A549 (cell line): ENCODE results near the gene GARIN3.

ENCODE experiments used
- CBX2 ChIP-seq: fragments of 200-600 bp; sonication (generic); IDR thresholded peaks from 2 replicates; pipeline ENCODE4 v1.6.1; 2016; ENCODE audit warnings: low read depth, mild to moderate bottlenecking, borderline replicate concordance
- CHD4 ChIP-seq: fragments of 200-600 bp; sonication (generic); IDR thresholded peaks from 2 replicates; pipeline ENCODE4 v1.6.1; 2016; ENCODE audit warnings: antibody characterized with exemption, mild to moderate bottlenecking, borderline replicate concordance
- CTCF ChIP-seq: fragments of >200 bp; sonication (Bioruptor Twin); formaldehyde crosslinking; IDR thresholded peaks from 3 replicates; pipeline ENCODE4 v1.5.1; 2016
- HDAC2 ChIP-seq: fragments of 200-600 bp; sonication (generic); IDR thresholded peaks from 2 replicates; pipeline ENCODE4 v1.6.1; 2016
- POLR2A ChIP-seq: IDR thresholded peaks from 2 replicates; pipeline ENCODE4 v1.6.1; 2012; ENCODE audit warnings: mild to moderate bottlenecking, low read length
- SREBF2 ChIP-seq: fragments of 450-650 bp; IDR thresholded peaks from 2 replicates; pipeline ENCODE4 v1.6.1; 2014; ENCODE audit warnings: mild to moderate bottlenecking, moderate library complexity
- TF ChIP-seq, protein P1 (sequence below): fragments of 450-650 bp; IDR thresholded peaks from 2 replicates; pipeline ENCODE4 v1.6.1; 2014; ENCODE audit warnings: antibody characterized with exemption

- TF ChIP-seq HDAC2 (no peak), CTCF (no peak), CBX2 (no peak), POLR2A (no peak), CHD4 (no peak), SREBF2 (no peak)
- TF ChIP-seq, protein P1, sequence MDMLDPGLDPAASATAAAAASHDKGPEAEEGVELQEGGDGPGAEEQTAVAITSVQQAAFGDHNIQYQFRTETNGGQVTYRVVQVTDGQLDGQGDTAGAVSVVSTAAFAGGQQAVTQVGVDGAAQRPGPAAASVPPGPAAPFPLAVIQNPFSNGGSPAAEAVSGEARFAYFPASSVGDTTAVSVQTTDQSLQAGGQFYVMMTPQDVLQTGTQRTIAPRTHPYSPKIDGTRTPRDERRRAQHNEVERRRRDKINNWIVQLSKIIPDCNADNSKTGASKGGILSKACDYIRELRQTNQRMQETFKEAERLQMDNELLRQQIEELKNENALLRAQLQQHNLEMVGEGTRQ, result no peak
Measured at GRCh38 chr5:157143127-157143971, 22.7 kb downstream of the GARIN3 start.
